HEK293 (cell line): ENCODE measurements around the gene CXXC4.

Experiments used
- GLIS2 ChIP-seq: fragments of 450-650 bp; formaldehyde crosslinking; IDR thresholded peaks from 2 replicates; pipeline ENCODE4 v1.5.1; 2016; ENCODE audit warnings: missing biosample characterization, missing genetic modification characterization
- KLF7 ChIP-seq: fragments of 450-650 bp; formaldehyde crosslinking; IDR thresholded peaks from 2 replicates; pipeline ENCODE4 v1.5.1; 2016; ENCODE audit warnings: missing biosample characterization, missing genetic modification characterization, borderline replicate concordance
- OSR2 ChIP-seq: fragments of 450-650 bp; formaldehyde crosslinking; IDR thresholded peaks from 2 replicates; pipeline ENCODE4 v1.5.1; 2016; ENCODE audit warnings: missing biosample characterization, missing genetic modification characterization
- REST ChIP-seq: fragments of 450-650 bp; formaldehyde crosslinking; IDR thresholded peaks from 2 replicates; pipeline ENCODE4 v1.5.1; 2016; ENCODE audit warnings: missing biosample characterization, missing genetic modification characterization
- SP2 ChIP-seq: fragments of 450-650 bp; formaldehyde crosslinking; IDR thresholded peaks from 2 replicates; pipeline ENCODE4 v1.5.1; 2016; ENCODE audit warnings: missing biosample characterization, missing genetic modification characterization
- WT1 ChIP-seq: fragments of 450-650 bp; formaldehyde crosslinking; IDR thresholded peaks from 2 replicates; pipeline ENCODE4 v1.5.1; 2016; ENCODE audit warnings: missing biosample characterization, missing genetic modification characterization
- YY1 ChIP-seq: fragments of 450-650 bp; formaldehyde crosslinking; IDR thresholded peaks from 2 replicates; pipeline ENCODE4 v1.5.1; 2018; ENCODE audit warnings: missing biosample characterization, missing genetic modification characterization
- ZBTB7A ChIP-seq: fragments of 450-650 bp; formaldehyde crosslinking; IDR thresholded peaks from 2 replicates; pipeline ENCODE4 v1.5.1; 2016; ENCODE audit warnings: low read depth, missing biosample characterization, missing genetic modification characterization
- ZFHX2 ChIP-seq: fragments of 450-650 bp; formaldehyde crosslinking; conservative IDR thresholded peaks from 2 replicates; pipeline ENCODE4 v1.5.1; 2016; ENCODE audit warnings: missing biosample characterization, missing genetic modification characterization
- ZFP41 ChIP-seq: fragments of 450-650 bp; formaldehyde crosslinking; IDR thresholded peaks from 2 replicates; pipeline ENCODE4 v1.5.1; 2016; ENCODE audit warnings: missing biosample characterization, missing genetic modification characterization, borderline replicate concordance
- ZNF133 ChIP-seq: fragments of 450-650 bp; formaldehyde crosslinking; IDR thresholded peaks from 2 replicates; pipeline ENCODE4 v1.5.1; 2016; ENCODE audit warnings: missing biosample characterization, missing genetic modification characterization
- ZNF155 ChIP-seq: fragments of 450-650 bp; formaldehyde crosslinking; IDR thresholded peaks from 2 replicates; pipeline ENCODE4 v1.5.1; 2016; ENCODE audit warnings: missing biosample characterization, missing genetic modification characterization
- ZNF175 ChIP-seq: fragments of 450-650 bp; formaldehyde crosslinking; IDR thresholded peaks from 2 replicates; pipeline ENCODE4 v1.5.1; 2016; ENCODE audit warnings: missing biosample characterization, missing genetic modification characterization
- ZNF202 ChIP-seq: fragments of 450-650 bp; formaldehyde crosslinking; IDR thresholded peaks from 2 replicates; pipeline ENCODE4 v1.5.1; 2016; ENCODE audit warnings: missing biosample characterization, missing genetic modification characterization, borderline replicate concordance
- ZNF223 ChIP-seq: fragments of 450-650 bp; formaldehyde crosslinking; IDR thresholded peaks from 2 replicates; pipeline ENCODE4 v1.5.1; 2016; ENCODE audit warnings: missing biosample characterization, missing genetic modification characterization
- ZNF23 ChIP-seq: fragments of 450-650 bp; formaldehyde crosslinking; IDR thresholded peaks from 2 replicates; pipeline ENCODE4 v1.5.1; 2016; ENCODE audit warnings: missing biosample characterization, missing genetic modification characterization, borderline replicate concordance
- ZNF248 ChIP-seq: fragments of 450-650 bp; formaldehyde crosslinking; IDR thresholded peaks from 2 replicates; pipeline ENCODE4 v1.5.1; 2017; ENCODE audit warnings: missing biosample characterization, missing genetic modification characterization
- ZNF26 ChIP-seq: fragments of 450-650 bp; formaldehyde crosslinking; IDR thresholded peaks from 2 replicates; pipeline ENCODE4 v1.5.1; 2016; ENCODE audit warnings: missing biosample characterization, missing genetic modification characterization
- ZNF324 ChIP-seq: fragments of 450-650 bp; formaldehyde crosslinking; IDR thresholded peaks from 2 replicates; pipeline ENCODE4 v1.5.1; 2016; ENCODE audit warnings: missing biosample characterization, missing genetic modification characterization
- ZNF335 ChIP-seq: fragments of 450-650 bp; formaldehyde crosslinking; conservative IDR thresholded peaks from 2 replicates; pipeline ENCODE4 v1.5.1; 2016; ENCODE audit warnings: missing biosample characterization, missing genetic modification characterization
- ZNF362 ChIP-seq: fragments of 450-650 bp; formaldehyde crosslinking; IDR thresholded peaks from 2 replicates; pipeline ENCODE4 v1.5.1; 2016; ENCODE audit warnings: missing biosample characterization, missing genetic modification characterization
- ZNF404 ChIP-seq: fragments of 450-650 bp; formaldehyde crosslinking; IDR thresholded peaks from 2 replicates; pipeline ENCODE4 v1.5.1; 2017; ENCODE audit warnings: missing biosample characterization, missing genetic modification characterization
- ZNF449 ChIP-seq: fragments of 450-650 bp; formaldehyde crosslinking; IDR thresholded peaks from 2 replicates; pipeline ENCODE4 v1.5.1; 2017; ENCODE audit warnings: missing biosample characterization, mild to moderate bottlenecking, missing genetic modification characterization, moderate library complexity
- ZNF488 ChIP-seq: fragments of 450-650 bp; formaldehyde crosslinking; IDR thresholded peaks from 2 replicates; pipeline ENCODE4 v1.5.1; 2016; ENCODE audit warnings: missing biosample characterization, missing genetic modification characterization
- ZNF510 ChIP-seq: fragments of 450-650 bp; formaldehyde crosslinking; IDR thresholded peaks from 2 replicates; pipeline ENCODE4 v1.5.1; 2018; ENCODE audit warnings: mild to moderate bottlenecking, missing genetic modification characterization, missing biosample characterization; ENCODE audit not compliant: insufficient replicate concordance
- ZNF555 ChIP-seq: fragments of 450-650 bp; formaldehyde crosslinking; conservative IDR thresholded peaks from 2 replicates; pipeline ENCODE4 v1.5.1; 2017; ENCODE audit warnings: missing biosample characterization, mild to moderate bottlenecking, missing genetic modification characterization, inconsistent platforms
- ZNF623 ChIP-seq: fragments of 450-650 bp; formaldehyde crosslinking; IDR thresholded peaks from 2 replicates; pipeline ENCODE4 v1.5.1; 2016; ENCODE audit warnings: missing biosample characterization, missing genetic modification characterization
- ZNF629 ChIP-seq: fragments of 450-650 bp; formaldehyde crosslinking; IDR thresholded peaks from 2 replicates; pipeline ENCODE4 v1.5.1; 2017; ENCODE audit warnings: missing biosample characterization, missing genetic modification characterization
- ZNF664 ChIP-seq: fragments of 450-650 bp; formaldehyde crosslinking; IDR thresholded peaks from 2 replicates; pipeline ENCODE4 v1.5.1; 2016; ENCODE audit warnings: missing biosample characterization, missing genetic modification characterization
- ZNF792 ChIP-seq: fragments of 450-650 bp; formaldehyde crosslinking; IDR thresholded peaks from 2 replicates; pipeline ENCODE4 v1.5.1; 2016; ENCODE audit warnings: missing biosample characterization, missing genetic modification characterization
- ZSCAN5A ChIP-seq: fragments of 450-650 bp; formaldehyde crosslinking; IDR thresholded peaks from 2 replicates; pipeline ENCODE4 v1.5.1; 2016; ENCODE audit warnings: missing biosample characterization, missing genetic modification characterization

The CXXC4 gene

GRCh38 chr4:104494822-104495559 lies at the start of gene CXXC4 (continued):
- TF ChIP-seq REST (no peak), ZNF155 (no peak), KLF7 (no peak), SP2 (tag by site-specific recombination) (peak; percentile 29; the same call in 1 of the 2 replicates), ZNF23 (tag by site-specific recombination) (no peak), ZNF488 (no peak), ZNF623 (tag by site-specific recombination) (no peak), ZNF404 (tag by site-specific recombination) (no peak), YY1 (tag by site-specific recombination) (no peak), ZFP41 (tag by site-specific recombination) (no peak), ZNF362 (no peak), ZNF510 (tag by site-specific recombination) (no peak), ZNF335 (tag by site-specific recombination) (0 out of 2 replicates have a peak, but pooled peaks have one; percentile 25), ZBTB7A (tag by site-specific recombination) (no peak), ZNF223 (tag by site-specific recombination) (no peak), ZNF26 (no peak), ZNF202 (tag by site-specific recombination) (no peak), ZNF133 (no peak), ZNF248 (no peak), GLIS2 (tag by site-specific recombination) (peak; percentile 40; the same call in 1 of the 2 replicates), ZNF555 (tag by site-specific recombination) (no peak), ZSCAN5A (0 out of 2 replicates have a peak, but pooled peaks have one; percentile 27), ZNF792 (tag by site-specific recombination) (no peak), WT1 (peak; percentile 59), OSR2 (tag by site-specific recombination) (no peak), ZNF324 (tag by site-specific recombination) (no peak), ZFHX2 (tag by site-specific recombination) (peak; percentile 48), ZNF175 (tag by site-specific recombination) (no peak), ZNF664 (tag by site-specific recombination) (no peak), ZNF449 (tag by site-specific recombination) (no peak), ZNF629 (peak; percentile 21; the same call in 1 of the 2 replicates)
